C4-2B (cell line): ENCODE data around the gene NLE1.
"Not testable (repeated sequence)": the region's sequence is repeated elsewhere in the genome, so short reads cannot be mapped to it uniquely, and the experiment has no call there.

ENCODE experiments used
- H3K27ac ChIP-seq: fragments of 450-650 bp; 2 replicates; pipeline ENCODE4 v1.5.1; 2017
- ZFX ChIP-seq: fragments of 450-650 bp; IDR thresholded peaks from 2 replicates; pipeline ENCODE4 v1.6.1; 2017
- TF ChIP-seq, protein P1 (sequence below): fragments of 450-650 bp; conservative IDR thresholded peaks from 2 replicates; pipeline ENCODE4 v1.5.1; 2017; ENCODE audit warnings: mild to moderate bottlenecking

Gene NLE1

GRCh38 chr17:35121315-35121714 is 20.8 kb downstream of the NLE1 start, which contains the start of gene FNDC8:
FNDC8 (plus strand) TSS chr17:35121615; CDS start chr17:35121694, 79 bp downstream.
- TF ChIP-seq, protein P1, sequence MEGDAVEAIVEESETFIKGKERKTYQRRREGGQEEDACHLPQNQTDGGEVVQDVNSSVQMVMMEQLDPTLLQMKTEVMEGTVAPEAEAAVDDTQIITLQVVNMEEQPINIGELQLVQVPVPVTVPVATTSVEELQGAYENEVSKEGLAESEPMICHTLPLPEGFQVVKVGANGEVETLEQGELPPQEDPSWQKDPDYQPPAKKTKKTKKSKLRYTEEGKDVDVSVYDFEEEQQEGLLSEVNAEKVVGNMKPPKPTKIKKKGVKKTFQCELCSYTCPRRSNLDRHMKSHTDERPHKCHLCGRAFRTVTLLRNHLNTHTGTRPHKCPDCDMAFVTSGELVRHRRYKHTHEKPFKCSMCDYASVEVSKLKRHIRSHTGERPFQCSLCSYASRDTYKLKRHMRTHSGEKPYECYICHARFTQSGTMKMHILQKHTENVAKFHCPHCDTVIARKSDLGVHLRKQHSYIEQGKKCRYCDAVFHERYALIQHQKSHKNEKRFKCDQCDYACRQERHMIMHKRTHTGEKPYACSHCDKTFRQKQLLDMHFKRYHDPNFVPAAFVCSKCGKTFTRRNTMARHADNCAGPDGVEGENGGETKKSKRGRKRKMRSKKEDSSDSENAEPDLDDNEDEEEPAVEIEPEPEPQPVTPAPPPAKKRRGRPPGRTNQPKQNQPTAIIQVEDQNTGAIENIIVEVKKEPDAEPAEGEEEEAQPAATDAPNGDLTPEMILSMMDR, result no peak
- no peak for TF ChIP-seq ZFX
- H3K27ac ChIP-seq, result no peak within 1 kb of the TSS

DNA sequence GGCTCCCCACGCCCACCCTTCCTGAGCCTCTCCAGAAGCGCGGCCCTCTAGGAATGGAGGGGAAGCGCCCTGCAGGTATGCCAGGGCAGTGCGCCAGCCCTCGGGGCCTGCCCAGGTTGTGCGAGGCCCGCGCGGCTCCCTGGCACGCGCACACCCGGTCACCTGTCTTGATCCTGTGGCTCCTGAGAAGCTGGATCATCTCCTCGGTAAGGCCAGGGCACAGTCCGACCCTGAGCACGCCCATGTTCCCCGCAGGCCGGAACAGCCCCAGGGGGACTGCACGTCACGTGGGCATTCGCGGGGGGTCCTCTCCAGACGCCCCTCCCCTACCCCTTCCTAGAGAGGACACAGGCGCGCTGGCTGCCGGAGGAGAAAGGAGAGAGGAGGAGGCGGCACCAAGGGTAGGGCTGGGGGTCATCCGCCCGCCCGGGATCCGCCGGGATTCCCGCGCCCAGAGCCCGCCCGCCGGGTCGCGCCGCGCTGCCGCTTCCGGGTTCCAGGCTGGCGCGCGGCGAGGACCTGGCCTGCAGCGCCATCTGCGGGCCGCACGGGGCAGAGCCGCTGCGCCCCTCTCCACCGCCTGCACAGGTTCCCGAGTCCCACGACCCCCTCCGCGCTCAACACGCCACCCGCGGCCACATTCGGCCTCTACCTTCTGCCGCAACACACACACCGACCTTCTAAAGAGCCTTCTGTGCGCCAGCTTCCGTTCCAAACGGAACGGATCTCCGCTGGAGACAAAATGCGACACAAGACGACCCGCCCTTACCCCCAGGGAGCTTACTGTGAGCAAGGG is 22.5 kb downstream of the NLE1 start, which contains the start of gene RAD51D:
Gene RAD51D, minus strand, starts transcription at position 491 of the 796 bp plus-strand sequence. Its CDS starts 247 bp downstream, at position 244.
- H3K27ac ChIP-seq, result peak within 1 kb of the TSS; percentile 73
- TF ChIP-seq, protein P1, result peak; percentile 99
- TF ChIP-seq ZFX, result peak; percentile 78; the same call in 1 of the 2 replicates

- no peak for TF ChIP-seq ZFX
- TF ChIP-seq, protein P1, result no peak; the same call in 1 of the 2 replicates
- H3K27ac ChIP-seq, result no peak overlapping the region
Observed at GRCh38 chr17:35117984-35118383, 24.1 kb downstream of the NLE1 start.

DNA sequence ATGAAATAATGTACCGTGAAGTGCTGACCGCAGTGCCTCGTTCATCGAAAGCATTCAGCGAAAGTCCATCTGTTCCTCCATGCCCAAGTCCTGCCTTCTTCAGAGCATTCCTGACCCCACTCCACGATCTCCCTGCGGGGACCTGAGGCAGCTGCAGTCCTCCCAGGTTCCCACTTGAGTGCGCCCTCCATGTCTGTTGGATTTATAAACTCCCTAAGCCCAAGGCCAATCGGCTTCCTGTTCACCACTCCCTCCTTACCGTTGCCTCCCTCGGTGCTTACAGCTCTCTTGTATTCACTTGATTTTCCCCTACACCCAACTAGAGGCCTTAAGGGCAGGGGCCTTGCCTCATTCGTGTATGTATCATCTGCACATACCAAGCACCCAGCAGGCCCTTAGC is 25.3 kb downstream of the NLE1 start:
- TF ChIP-seq ZFX, result no peak
- TF ChIP-seq, protein P1, result no peak
- no peak overlapping the region for H3K27ac ChIP-seq

DNA sequence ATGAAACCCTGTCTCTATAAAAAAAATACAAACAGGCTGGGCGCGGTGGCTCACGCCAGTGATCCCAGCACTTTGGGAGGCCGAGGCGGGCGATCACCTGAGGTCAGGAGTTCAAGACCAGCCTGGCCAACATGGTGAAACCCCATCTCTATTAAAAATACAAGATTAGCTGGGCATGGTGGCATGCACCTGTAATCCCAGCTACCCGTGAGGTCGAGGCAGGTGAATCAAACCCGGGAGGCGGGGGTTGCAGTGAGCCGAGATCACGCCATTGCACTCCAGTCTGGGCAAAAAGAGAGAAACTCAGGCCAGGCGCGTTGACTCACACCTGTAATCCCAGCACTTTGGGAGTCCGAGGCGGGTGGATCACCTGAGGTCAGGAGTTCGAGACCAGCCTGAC is 31.3 kb downstream of the NLE1 start:
- not testable (repeated sequence) for H3K27ac ChIP-seq

DNA sequence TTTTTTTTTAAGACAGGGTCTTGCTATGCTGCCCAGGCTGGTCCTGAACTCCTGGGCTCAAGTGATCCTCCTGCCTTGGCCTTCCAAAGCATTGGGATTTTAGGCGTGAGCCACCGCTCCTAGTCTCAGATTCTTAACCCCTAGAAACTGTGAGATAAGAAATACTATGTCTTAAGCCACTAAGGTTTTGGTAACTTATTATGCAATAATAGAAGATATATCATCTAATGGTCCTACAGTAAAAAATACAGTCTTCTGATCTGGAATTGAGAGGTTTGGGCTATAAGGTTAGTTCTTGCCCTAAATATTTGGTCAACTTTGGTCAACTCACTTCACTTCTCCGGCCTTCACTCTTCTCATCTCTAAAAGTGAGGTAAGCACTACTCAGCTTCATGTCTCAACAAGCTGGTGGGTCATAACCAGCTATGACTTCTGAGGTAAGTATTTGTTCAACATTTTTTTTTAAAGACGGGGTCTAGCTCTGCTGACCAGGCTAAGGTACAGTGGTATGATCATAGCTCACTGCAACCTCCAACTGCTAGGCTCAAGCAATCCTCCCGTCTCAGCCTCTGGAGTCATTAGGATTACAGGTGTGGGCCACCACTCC is 37.2 kb downstream of the NLE1 start:
- H3K27ac ChIP-seq, result no peak overlapping the region
- no peak for TF ChIP-seq ZFX
- TF ChIP-seq, protein P1, result no peak

DNA sequence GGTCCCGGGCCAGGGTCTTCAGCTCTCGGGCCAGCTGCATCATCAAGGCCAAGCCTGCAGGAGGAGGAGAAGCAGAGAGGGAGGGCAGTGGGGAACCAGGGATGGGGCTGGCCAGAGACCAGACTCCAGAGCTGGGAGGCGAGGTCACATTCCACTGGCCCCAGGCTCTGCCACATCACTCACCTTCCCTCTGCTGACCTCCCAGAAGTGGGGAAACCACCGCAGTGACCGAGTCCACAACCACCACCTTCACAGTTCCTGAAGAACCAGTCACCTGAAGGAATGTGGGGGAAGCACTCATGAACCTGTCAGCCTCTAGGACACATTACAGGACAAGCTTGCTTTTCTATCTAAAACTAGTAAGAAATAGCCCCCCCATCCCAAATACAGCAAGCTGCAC is 38.8 kb downstream of the NLE1 start:
- no peak overlapping the region for H3K27ac ChIP-seq
- TF ChIP-seq ZFX, result no peak
- TF ChIP-seq, protein P1, result no peak
